Stomach (tissue), 4 donors: ENCODE results near the gene COTL1.

Source experiments
- POLR2A ChIP-seq, 4 donors: fragments of 450-650 bp; IDR thresholded peaks; one replicate each; pipeline ENCODE4 v1.6.1; 2016; ENCODE audit warnings: antibody characterized with exemption in 4 of 4, control low read depth in 2 of 4, mild to moderate bottlenecking in 1 of 4, moderate library complexity in 1 of 4
- TF ChIP-seq, protein P1 (sequence below), 7 experiments: fragments of 450-650 bp in 4 of 7; fragments of 200-600 bp in 3 of 7; sonication (generic) in 3 of 7; IDR thresholded peaks; one replicate each; pipeline ENCODE4 v1.5.1; 2016 to 2019; ENCODE audit warnings: antibody characterized with exemption in 7 of 7, control low read depth in 2 of 7, mild to moderate bottlenecking in 1 of 7

- TF ChIP-seq, protein P1, sequence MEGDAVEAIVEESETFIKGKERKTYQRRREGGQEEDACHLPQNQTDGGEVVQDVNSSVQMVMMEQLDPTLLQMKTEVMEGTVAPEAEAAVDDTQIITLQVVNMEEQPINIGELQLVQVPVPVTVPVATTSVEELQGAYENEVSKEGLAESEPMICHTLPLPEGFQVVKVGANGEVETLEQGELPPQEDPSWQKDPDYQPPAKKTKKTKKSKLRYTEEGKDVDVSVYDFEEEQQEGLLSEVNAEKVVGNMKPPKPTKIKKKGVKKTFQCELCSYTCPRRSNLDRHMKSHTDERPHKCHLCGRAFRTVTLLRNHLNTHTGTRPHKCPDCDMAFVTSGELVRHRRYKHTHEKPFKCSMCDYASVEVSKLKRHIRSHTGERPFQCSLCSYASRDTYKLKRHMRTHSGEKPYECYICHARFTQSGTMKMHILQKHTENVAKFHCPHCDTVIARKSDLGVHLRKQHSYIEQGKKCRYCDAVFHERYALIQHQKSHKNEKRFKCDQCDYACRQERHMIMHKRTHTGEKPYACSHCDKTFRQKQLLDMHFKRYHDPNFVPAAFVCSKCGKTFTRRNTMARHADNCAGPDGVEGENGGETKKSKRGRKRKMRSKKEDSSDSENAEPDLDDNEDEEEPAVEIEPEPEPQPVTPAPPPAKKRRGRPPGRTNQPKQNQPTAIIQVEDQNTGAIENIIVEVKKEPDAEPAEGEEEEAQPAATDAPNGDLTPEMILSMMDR (IDR thresholded peaks at IDR 0.05), result no peak
- TF ChIP-seq POLR2A (IDR thresholded peaks at IDR 0.05), result no peak
Observed at GRCh38 chr16:84595052-84595481, 22.8 kb downstream of the COTL1 start.
